ENCODE data around the gene PMM2. TPM values are rescaled to one million over a fixed set of nuclear protein-coding genes. Genes with fewer than 3 reads are reported as not detected.

The PMM2 gene
- total and polyA plus RNA-seq, 9 of the 15 experiments (the other 6 are each of a cell fraction or from before 2014, with no cell fraction given) = 5.6 to 42.7 (median 25.9) TPM

GRCh38 chr16:8868416-8869211, 71.0 kb downstream of the PMM2 start, which contains the start of gene CARHSP1 (continued):
- TF ChIP-seq ZNF518B (CRISPR knock-in tag; IDR thresholded peaks at IDR 0.05) = no peak
- TF ChIP-seq ARID3B (CRISPR knock-in tag; IDR thresholded peaks at IDR 0.05; ENCODE audit: borderline replicate concordance) = no peak
- no peak for TF ChIP-seq IRF9 (tag; IDR thresholded peaks at IDR 0.05)
- peak; percentile 44; the same call in 1 of the 2 replicates for TF ChIP-seq CEBPG (CRISPR knock-in tag; IDR thresholded peaks at IDR 0.05)
- TF ChIP-seq CEBPG (tag; conservative IDR thresholded peaks at IDR 0.05 in 1 of 2, IDR thresholded peaks at IDR 0.05 in 1 of 2) = peak in 1 of 2 experiments; percentile 48; a peak in 1 of 4 replicates
- TF ChIP-seq CREB1 (IDR thresholded peaks at IDR 0.05) = no peak
- no peak for TF ChIP-seq CREB1 (CRISPR knock-in tag; IDR thresholded peaks at IDR 0.05)
- peak; percentile 86 for TF ChIP-seq RBFOX2 (IDR thresholded peaks at IDR 0.05; ENCODE audit: low read depth, low read length)
- TF ChIP-seq ZNF354B (CRISPR knock-in tag; IDR thresholded peaks at IDR 0.05) = no peak
- TF ChIP-seq MBD2 (IDR thresholded peaks at IDR 0.05; ENCODE audit: borderline replicate concordance, low read depth) = peak; percentile 65; the same call in 1 of the 2 replicates
- TF ChIP-seq ZNF197 (CRISPR knock-in tag; IDR thresholded peaks at IDR 0.05; ENCODE audit: low read depth) = no peak
- TF ChIP-seq HSF4 (CRISPR knock-in tag; IDR thresholded peaks at IDR 0.05; ENCODE audit: borderline replicate concordance) = no peak
- no peak for TF ChIP-seq EHMT2 (IDR thresholded peaks at IDR 0.05)
- no peak for TF ChIP-seq PPARD (CRISPR knock-in tag; IDR thresholded peaks at IDR 0.05)
- TF ChIP-seq FOXA1 (IDR thresholded peaks at IDR 0.05; ENCODE audit: borderline replicate concordance) = no peak
- no peak for TF ChIP-seq TGIF2 (CRISPR knock-in tag; IDR thresholded peaks at IDR 0.05)
- TF ChIP-seq TSHZ1 (CRISPR knock-in tag; IDR thresholded peaks at IDR 0.05) = no peak
- TF ChIP-seq EGR1 (conservative IDR thresholded peaks at IDR 0.05) = peak; percentile 72
- no peak for TF ChIP-seq HDAC8 (tag; IDR thresholded peaks at IDR 0.05)

All from K562 (cell line).